ENCODE results near the gene RABGEF1.

RABGEF1 gene

GRCh38 chr7:66859339-66859738, 118.8 kb downstream of the RABGEF1 start:
- DNase-seq (ENCODE audit: low read depth) = no peak

DNA sequence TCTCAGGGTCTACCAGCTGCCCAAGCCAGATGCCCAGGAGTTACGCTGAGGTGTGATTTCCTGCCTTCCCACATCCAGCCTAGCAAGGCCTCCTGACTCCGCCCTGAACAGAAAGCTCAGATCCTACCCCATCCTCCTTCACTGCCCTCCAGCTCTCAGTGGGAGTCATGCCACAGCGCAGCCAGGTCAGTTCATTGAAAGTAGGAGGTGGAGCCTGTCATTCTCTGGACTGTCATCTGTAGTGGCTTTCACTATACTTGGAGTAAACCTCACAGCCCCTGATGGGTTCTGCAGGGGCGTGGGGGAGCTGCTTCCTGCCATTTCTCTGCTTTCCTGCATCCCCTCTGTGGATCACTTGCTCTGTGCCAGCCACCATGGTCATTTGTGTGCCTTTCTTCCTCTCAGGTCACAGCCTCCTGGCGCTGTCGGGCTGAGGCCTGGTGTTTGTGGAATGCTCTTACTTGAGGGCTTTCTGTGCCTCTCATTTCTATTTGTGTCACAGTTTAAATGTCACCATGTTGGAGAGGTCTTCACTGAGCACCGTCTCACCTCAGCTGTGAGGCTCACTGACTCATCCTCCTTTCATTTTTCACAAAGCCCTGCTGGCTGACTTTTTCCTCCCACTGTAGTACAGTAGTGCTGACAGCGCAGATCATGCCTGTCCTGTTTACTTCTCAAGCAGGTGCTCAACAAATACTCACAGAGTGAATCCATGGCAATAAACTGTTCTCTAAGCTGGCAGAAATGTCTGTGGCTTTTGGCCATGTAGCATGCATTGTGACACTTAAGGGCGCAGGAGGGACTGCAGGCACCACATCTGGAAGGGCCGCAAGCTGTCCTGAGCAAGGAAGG, 119.5 kb downstream of the RABGEF1 start:
- no peak for DNase-seq (ENCODE audit: low read depth)

GRCh38 chr7:66860767-66861166, 120.2 kb downstream of the RABGEF1 start:
- no peak for DNase-seq (ENCODE audit: low read depth)

Data from stimulated activated CD8-positive, alpha-beta memory T cell treated with anti-CD3 and anti-CD28 coated beads, Interleukin-4, amount 100 ng/mL, for 24 hours (primary cell).